GM12878 (cell line): ENCODE data around the gene SLC6A8. TPM values are rescaled to one million over a fixed set of nuclear protein-coding genes. Genes with fewer than 3 reads are reported as not detected.

Source experiments
- ATAC-seq: fragments of 200-7000 bp; cut with Tn5 transposase; 3 replicates; pipeline ENCODE4 v1.9.1; 2020; ENCODE audit warnings: mild to moderate bottlenecking, moderate library complexity
- BruUV-seq: library from RNA; stranded (reverse); fragments of 400-500 nt; replicated peaks from 2 replicates; lab custom pipeline; 2021; lab: Mats Ljungman, UMichigan
- CTCF ChIA-PET: fragments of 300-600 bp; sonication (Branson Sonifier 250); formaldehyde crosslinking; extraction: SDS; loops from one replicate; lab custom pipeline; 2021; ENCODE audit warnings: inconsistent platforms; lab: Yijun Ruan, JAX
- POLR2A ChIA-PET: fragments of 350-600 bp; formaldehyde crosslinking; extraction: SDS; loops from one replicate; lab custom pipeline; 2021; ENCODE audit warnings: inconsistent platforms; lab: Charles Lee
- RAD21 ChIA-PET: fragments of 300-600 bp; sonication (Branson Sonifier 250); formaldehyde crosslinking; loops from one replicate; lab custom pipeline; 2023; ENCODE audit warnings: antibody characterized with exemption; ENCODE audit not compliant: unreplicated experiment; lab: Charles Lee
- SMC1A ChIA-PET: fragments of 300-600 bp; sonication (Branson Sonifier 250); formaldehyde crosslinking; loops from one replicate; lab custom pipeline; 2023; ENCODE audit not compliant: unreplicated experiment, uncharacterized antibody; lab: Charles Lee
- DNase-seq: peaks from one replicate; pipeline ENCODE4 v3.0.0-alpha.2; 2011; ENCODE audit warnings: low read depth, low spot score
- FAIRE-seq: peaks from 3 replicates; lab custom pipeline; 2011; peaks lifted over from hg19 to GRCh38; lab: Jason Lieb, UNC
- H2AFZ ChIP-seq: 2 replicates; pipeline ENCODE4 v1.6.0; 2011; ENCODE audit warnings: low read depth, low read length, control low read depth; ENCODE audit not compliant: control insufficient read depth
- H3K27ac ChIP-seq: 2 replicates; pipeline ENCODE4 v1.5.1; 2011; ENCODE audit warnings: control low read depth; ENCODE audit not compliant: control insufficient read depth, insufficient read depth
- H3K27me3 ChIP-seq, 2 experiments: replicated peaks in 1 of 2; 2 replicates each; pipeline versions ENCODE4 v1.6.0 to v1.6.1; 2011; ENCODE audit warnings: low read length in 1 of 2; ENCODE audit not compliant: control insufficient read depth in 2 of 2, insufficient read depth in 2 of 2
- H3K36me3 ChIP-seq, 2 experiments: 2 replicates each; pipeline ENCODE4 v1.5.1; 2011; ENCODE audit warnings: low read length in 1 of 2; ENCODE audit not compliant: control insufficient read depth in 2 of 2, insufficient read depth in 2 of 2
- H3K4me1 ChIP-seq: 2 replicates; pipeline ENCODE4 v1.6.1; 2011; ENCODE audit warnings: mild to moderate bottlenecking, low read length, moderate library complexity, mixed read lengths; ENCODE audit not compliant: control insufficient read depth, insufficient read depth
- H3K4me2 ChIP-seq: 2 replicates; pipeline ENCODE4 v1.6.0; 2011; ENCODE audit warnings: control low read depth; ENCODE audit not compliant: control insufficient read depth, insufficient read depth
- H3K4me3 ChIP-seq: fragments of 200-600 bp; sonication (generic); 2 replicates; pipeline ENCODE4 v1.5.1; 2016
- H3K79me2 ChIP-seq: 2 replicates; pipeline ENCODE4 v1.6.0; 2011; ENCODE audit warnings: low read length; ENCODE audit not compliant: control insufficient read depth, insufficient read depth
- H3K9ac ChIP-seq: 2 replicates; pipeline ENCODE4 v1.8.0; 2011; ENCODE audit warnings: low read length, control low read depth, mixed read lengths; ENCODE audit not compliant: control insufficient read depth, insufficient read depth
- H3K9me3 ChIP-seq: replicated peaks from 3 replicates; pipeline ENCODE4 v1.5.1; 2011; ENCODE audit warnings: mild to moderate bottlenecking, low read length; ENCODE audit not compliant: control insufficient read depth, insufficient read depth
- H4K20me1 ChIP-seq: 2 replicates; pipeline ENCODE4 v1.6.0; 2011; ENCODE audit not compliant: control insufficient read depth, insufficient read depth
- ASH2L ChIP-seq: fragments of 300-600, 200-600 bp; sonication (generic); IDR thresholded peaks from 2 replicates; pipeline ENCODE4 v1.6.1; 2017; ENCODE audit warnings: low read depth, mild to moderate bottlenecking, borderline replicate concordance
- CTCF ChIP-seq, 3 experiments: IDR thresholded peaks in 2 of 3; conservative IDR thresholded peaks in 1 of 3; 2 replicates each; pipeline ENCODE4 v1.5.1; 2011; ENCODE audit warnings: low read depth in 3 of 3, low read length in 3 of 3, mild to moderate bottlenecking in 3 of 3, control low read depth in 2 of 3, moderate library complexity in 2 of 3, inconsistent platforms in 1 of 3, mixed read lengths in 1 of 3; ENCODE audit not compliant: control insufficient read depth in 2 of 3, insufficient read depth in 1 of 3; ENCODE audit errors: extremely low read depth in 1 of 3
- DPF2 ChIP-seq: fragments of 450-650 bp; IDR thresholded peaks from 2 replicates; pipeline ENCODE4 v1.6.1; 2017; ENCODE audit warnings: mild to moderate bottlenecking
- EGR1 ChIP-seq, 2 experiments: IDR thresholded peaks; 1 replicate in 1 of 2; 2 replicates in 1 of 2; pipeline ENCODE4 v1.6.1; 2011 to 2012; ENCODE audit warnings: low read depth in 2 of 2, low read length in 2 of 2, borderline replicate concordance in 1 of 2, mild to moderate bottlenecking in 1 of 2, moderate library complexity in 1 of 2
- HCFC1 ChIP-seq: fragments of 150-350 bp; IDR thresholded peaks from 2 replicates; pipeline ENCODE4 v1.6.1; 2014; ENCODE audit warnings: low read length
- JUND ChIP-seq: IDR thresholded peaks from 2 replicates; pipeline ENCODE4 v1.6.1; 2012; ENCODE audit warnings: low read depth, mild to moderate bottlenecking, low read length, improper control_type of control experiment, moderate library complexity
- NR2C2 ChIP-seq: IDR thresholded peaks from 2 replicates; pipeline ENCODE4 v1.6.1; 2011; ENCODE audit warnings: borderline replicate concordance, low read depth; ENCODE audit not compliant: control insufficient read depth, insufficient read length
- POLR2A ChIP-seq: IDR thresholded peaks from 2 replicates; pipeline ENCODE4 v1.6.1; 2011; ENCODE audit warnings: low read depth, mild to moderate bottlenecking, low read length
- SRF ChIP-seq, 2 experiments: IDR thresholded peaks; 2 replicates each; pipeline ENCODE4 v1.6.1; 2011; ENCODE audit warnings: low read depth in 2 of 2, low read length in 2 of 2, mild to moderate bottlenecking in 1 of 2, moderate library complexity in 1 of 2
- STAT1 ChIP-seq: fragments of 450-650 bp; conservative IDR thresholded peaks from 2 replicates; pipeline ENCODE4 v1.6.1; 2014; ENCODE audit warnings: antibody characterized with exemption, mild to moderate bottlenecking
- TCF7 ChIP-seq: IDR thresholded peaks from 2 replicates; pipeline ENCODE4 v1.6.1; 2014; ENCODE audit warnings: antibody characterized with exemption, borderline replicate concordance
- YY1 ChIP-seq: IDR thresholded peaks from 2 replicates; pipeline ENCODE4 v1.6.1; 2011; ENCODE audit warnings: low read depth, mild to moderate bottlenecking, low read length
- WGBS: methylation state at CpG from one replicate; pipeline ENCODE4 v1.1.6; 2016; ENCODE audit warnings: low lambda C conversion rate; ENCODE audit not compliant: insufficient replicate concordance, insufficient coverage; ENCODE audit errors: missing lambda C conversion rate; 5-methylcytosine and 5-hydroxymethylcytosine counted together
- in situ Hi-C: fragments of 300-500 bp; cut with MboI; formaldehyde crosslinking; loops from 9 replicates; pipeline ENCODE4 v1.14.3; 2018; ENCODE audit warnings: mixed read lengths
- intact Hi-C: fragments of 100-400 bp; cut with micrococcal nuclease; formaldehyde crosslinking; loops from one replicate; pipeline ENCODE4 v1.14.2; 2022; ENCODE audit not compliant: unreplicated experiment
- polyA plus RNA-seq, 11 experiments: library from polyadenylated mRNA; depleted of rRNA in 4 of 11; unstranded in 6 of 11; stranded (reverse) in 5 of 11; fragments of >200 nt; fragmentation: Nextera tagmentation in 4 of 11; fragmentation: Illumina TruSeq in 1 of 11; extraction: Ambion mirVana in 4 of 11; extraction: Trizol in 1 of 11; gene quantifications; 1 replicate in 1 of 11; 2 replicates in 10 of 11; pipeline versions ENCODE4 v1.2.1 to v1.2.3, GENCODE V29; 2011 to 2016; ENCODE audit warnings: inconsistent platforms in 2 of 11, missing spikeins in 2 of 11, low read depth in 1 of 11
- total RNA-seq, 4 experiments: library from RNA; depleted of rRNA in 3 of 4; stranded (reverse); fragments of >200 nt in 3 of 4; fragmentation: Illumina TruSeq in 1 of 4; extraction: Trizol in 1 of 4; gene quantifications; 2 replicates each; pipeline versions ENCODE4 v1.2.1 to v1.2.3, GENCODE V29; 2013 to 2021

Gene SLC6A8
- total and polyA plus RNA-seq, 10 of the 15 experiments (the other 5 are each of a cell fraction or from before 2014, with no cell fraction given), result 0.01 to 0.72 (median 0.17) TPM; not detected in 6

GRCh38 chrX:153722704-153723350 lies 35.1 kb downstream of the SLC6A8 start:
- FAIRE-seq (no peak), DNase-seq (no peak), ATAC-seq (no peak)
- peak overlapping the region; percentile 41 for H3K27ac ChIP-seq
- H3K4me2 ChIP-seq, result peak overlapping the region; percentile 32
- intact Hi-C loops (loop anchor here (5.0 kb wide), 1 partner anchor 204 kb away; the partner anchor contains the start of gene ARHGAP4), in situ Hi-C loops (no loop called here)
- BruUV-seq, result no TSS peak
- POLR2A ChIA-PET, result no interaction called here
- CTCF ChIA-PET, result interaction anchor here (1.3 kb wide), 1 partner anchor 36 kb away, joined by 3 read pairs; no protein-coding TSS in a partner anchor
- H2AFZ ChIP-seq, result no peak overlapping the region
- H4K20me1 ChIP-seq, result no peaks in the 10 kb centered on the region
- peaks cover 6% of the 10 kb centered on the region in 2 experiments; a peak in 3 of 4 replicates for H3K36me3 ChIP-seq
- TF ChIP-seq NR2C2, result no peak
- TF ChIP-seq ASH2L, result no peak
- peak overlapping the region; percentile 60 for H3K9ac ChIP-seq
- SMC1A ChIA-PET, result no interaction called here
- RAD21 ChIA-PET, result interaction anchor here (1.3 kb wide), 1 partner anchor 36 kb away, joined by 4 read pairs; the partner anchor contains the start of gene SLC6A8
- peak overlapping the region; percentile 70 for H3K4me3 ChIP-seq
- peaks cover 17% of the 10 kb centered on the region for H3K79me2 ChIP-seq
- H3K4me1 ChIP-seq, result peaks cover 25% of the 10 kb centered on the region
- WGBS, result 34% methylated on average over 12 of the region's 12 CpGs
- H3K27me3 ChIP-seq, result no peaks in the 10 kb centered on the region
- H3K9me3 ChIP-seq, result no peaks in the 10 kb centered on the region; the same call in 2 of the 3 replicates

GRCh38 chrX:153723351-153724251 lies 35.9 kb downstream of the SLC6A8 start:
- H2AFZ ChIP-seq, result peak overlapping the region; percentile 52; the same call in 1 of the 2 replicates
- RAD21 ChIA-PET, result interaction anchor here (0.6 to 1.3 kb wide), 2 partner anchors 36 to 37 kb away, joined by 3 to 4 read pairs; partner anchors contain the start of gene SLC6A8
- TF ChIP-seq HCFC1 (no peak), YY1 (0 out of 2 replicates have a peak, but pooled peaks have one; percentile 14), TCF7 (no peak), JUND (no peak), CTCF (IDR thresholded peaks at IDR 0.05 in 2 of 3, conservative IDR thresholded peaks at IDR 0.05 in 1 of 3; ENCODE audit: control insufficient read depth in 2 of 3, extremely low read depth in 1 of 3, insufficient read depth in 1 of 3, low read depth in 3 of 3, low read length in 3 of 3) (peak; percentile 36 to 48 (median 42); a peak in 4 of 6 replicates), POLR2A (peak; percentile 6; the same call in 1 of the 2 replicates), SRF (IDR thresholded peaks at IDR 0.05; ENCODE audit: low read depth in 2 of 2, low read length in 2 of 2) (no peak), DPF2 (0 out of 2 replicates have a peak, but pooled peaks have one; percentile 20), EGR1 (IDR thresholded peaks at IDR 0.05; ENCODE audit: borderline replicate concordance in 1 of 2, low read depth in 2 of 2, low read length in 2 of 2) (peak in 1 of 2 experiments; percentile 70; a peak in 1 of 3 replicates), STAT1 (no peak)

More at GRCh38 chrX:153723351-153724251, 35.9 kb downstream of the SLC6A8 start:
- BruUV-seq, result no TSS peak
- Histone ChIP-seq H3K4me1 (peaks cover 30% of the 10 kb centered on the region), H3K4me2 (peak overlapping the region; percentile 32; the same call in 1 of the 2 replicates), H3K27ac (peak overlapping the region; percentile 41), H3K9me3 (no peaks in the 10 kb centered on the region; the same call in 2 of the 3 replicates), H3K4me3 (peak overlapping the region; percentile 70), H3K9ac (peak overlapping the region; percentile 60), H3K36me3 (peaks cover 4 to 6% of the 10 kb centered on the region in 2 experiments; a peak in 3 of 4 replicates), H4K20me1 (no peaks in the 10 kb centered on the region), H3K79me2 (peaks cover 17% of the 10 kb centered on the region), H3K27me3 (no peaks in the 10 kb centered on the region)
- SMC1A ChIA-PET, result no interaction called here
- POLR2A ChIA-PET, result no interaction called here
- intact Hi-C loops, result loop anchor here (5.0 kb wide), 1 partner anchor 204 kb away; the partner anchor contains the start of gene ARHGAP4
- ATAC-seq (peak; percentile 51), FAIRE-seq (peak; percentile 7), DNase-seq (no peak)
- in situ Hi-C loops, result no loop called here
- WGBS, result 37% methylated on average over 63 of the region's 78 CpGs
- CTCF ChIA-PET, result no interaction called here
